Activated T-helper 17 cell treated with anti-CD3 and anti-CD28 coated beads, Interleukin-2, amount 50 U/mL, for 72 hours (primary cell): ENCODE data around the gene NUP210. TPM values are rescaled to one million over a fixed set of nuclear protein-coding genes. Genes with fewer than 3 reads are reported as not detected.

Source experiments
- ATAC-seq: fragments of 150-1000 bp; cut with Tn5 transposase; replicated peaks from 2 replicates; pipeline ENCODE4 v1.10.0; 2021; ENCODE audit warnings: mild to moderate bottlenecking, moderate library complexity
- H3K27ac Mint-ChIP-seq: one replicate; pipeline ENCODE4 v1.8.0; 2022; ENCODE audit warnings: mixed read lengths
- H3K27me3 Mint-ChIP-seq: one replicate; pipeline ENCODE4 v1.8.0; 2022; ENCODE audit warnings: mixed read lengths
- H3K36me3 Mint-ChIP-seq: one replicate; pipeline ENCODE4 v1.8.0; 2022; ENCODE audit warnings: low read depth, mild to moderate bottlenecking, mixed read lengths
- H3K4me1 Mint-ChIP-seq: one replicate; pipeline ENCODE4 v1.8.0; 2022; ENCODE audit warnings: mixed read lengths
- H3K4me3 Mint-ChIP-seq: one replicate; pipeline ENCODE4 v1.8.0; 2022; ENCODE audit warnings: mild to moderate bottlenecking, mixed read lengths
- H3K9me3 Mint-ChIP-seq: one replicate; pipeline ENCODE4 v1.8.0; 2022; ENCODE audit warnings: mixed read lengths
- total RNA-seq, 2 donors: library from RNA; stranded (reverse); gene quantifications; one replicate each; pipeline ENCODE4 v1.2.3, GENCODE V29; 2022

NUP210 gene
- total RNA-seq: 100 to 1,000 TPM in 1 of 2 donors, 10 to 100 TPM in 1; 86.9 to 146 TPM

GRCh38 chr3:13420045-13420830 lies at the start of gene NUP210:
NUP210 (minus strand) TSS chr3:13420322; CDS start chr3:13420226, 96 bp downstream.
- Mint-ChIP-seq H3K36me3 (peaks cover 43% of the 10 kb centered on the region), H3K27me3 (no peaks in the 10 kb centered on the region)
- peak; percentile 45 for ATAC-seq

DNA sequence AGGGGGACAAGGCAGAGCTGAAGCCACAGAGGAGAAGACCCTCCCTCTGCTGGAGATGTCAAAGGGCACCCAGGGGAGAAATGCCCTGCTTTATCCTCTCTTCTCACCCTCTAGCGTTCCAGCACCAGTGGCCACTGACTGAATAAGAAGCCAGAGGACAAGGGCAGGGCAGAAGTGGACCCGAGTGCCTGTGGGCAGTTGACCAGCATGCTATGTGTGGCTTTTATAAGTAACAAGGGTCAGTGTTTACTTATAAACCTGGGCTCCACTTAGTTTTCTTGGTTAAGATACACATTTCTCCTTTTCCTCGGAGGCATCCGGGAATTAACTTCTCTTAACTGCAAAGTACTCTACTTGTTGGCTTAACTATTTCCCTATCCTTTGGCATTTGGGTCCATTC lies 46.7 kb upstream of the NUP210 start:
- no peaks in the 10 kb centered on the region for H3K36me3 Mint-ChIP-seq
- H3K9me3 Mint-ChIP-seq: no peaks in the 10 kb centered on the region
- H3K4me1 Mint-ChIP-seq: no peaks in the 10 kb centered on the region
- no peak overlapping the region for H3K27ac Mint-ChIP-seq
- no peak for ATAC-seq
- no peak overlapping the region for H3K4me3 Mint-ChIP-seq
- peaks cover 8% of the 10 kb centered on the region for H3K27me3 Mint-ChIP-seq

More at GRCh38 chr3:13420045-13420830, at the start of gene NUP210:
- H3K4me1 Mint-ChIP-seq: peaks cover 28% of the 10 kb centered on the region
- H3K27ac Mint-ChIP-seq: peak within 1 kb of the TSS; percentile 90
- peak within 1 kb of the TSS; percentile 89 for H3K4me3 Mint-ChIP-seq
- no peaks in the 10 kb centered on the region for H3K9me3 Mint-ChIP-seq

GRCh38 chr3:13465236-13465873 lies 45.2 kb upstream of the NUP210 start:
- Mint-ChIP-seq H3K4me1 (no peaks in the 10 kb centered on the region), H3K36me3 (no peaks in the 10 kb centered on the region), H3K9me3 (no peaks in the 10 kb centered on the region), H3K4me3 (no peak overlapping the region), H3K27me3 (peaks cover 8% of the 10 kb centered on the region), H3K27ac (no peak overlapping the region)
- ATAC-seq: no peak

- ATAC-seq: no peak
These were observed 43.7 kb upstream of the NUP210 start for GRCh38 chr3:13463618-13464400.

GRCh38 chr3:13462822-13463221 lies 42.7 kb upstream of the NUP210 start:
- ATAC-seq: no peak

More at GRCh38 chr3:13463618-13464400, 43.7 kb upstream of the NUP210 start:
- no peaks in the 10 kb centered on the region for H3K36me3 Mint-ChIP-seq
- H3K9me3 Mint-ChIP-seq: no peaks in the 10 kb centered on the region
- H3K27ac Mint-ChIP-seq: no peak overlapping the region
- no peak overlapping the region for H3K4me3 Mint-ChIP-seq
- H3K4me1 Mint-ChIP-seq: no peaks in the 10 kb centered on the region
- peaks cover 8% of the 10 kb centered on the region for H3K27me3 Mint-ChIP-seq

DNA sequence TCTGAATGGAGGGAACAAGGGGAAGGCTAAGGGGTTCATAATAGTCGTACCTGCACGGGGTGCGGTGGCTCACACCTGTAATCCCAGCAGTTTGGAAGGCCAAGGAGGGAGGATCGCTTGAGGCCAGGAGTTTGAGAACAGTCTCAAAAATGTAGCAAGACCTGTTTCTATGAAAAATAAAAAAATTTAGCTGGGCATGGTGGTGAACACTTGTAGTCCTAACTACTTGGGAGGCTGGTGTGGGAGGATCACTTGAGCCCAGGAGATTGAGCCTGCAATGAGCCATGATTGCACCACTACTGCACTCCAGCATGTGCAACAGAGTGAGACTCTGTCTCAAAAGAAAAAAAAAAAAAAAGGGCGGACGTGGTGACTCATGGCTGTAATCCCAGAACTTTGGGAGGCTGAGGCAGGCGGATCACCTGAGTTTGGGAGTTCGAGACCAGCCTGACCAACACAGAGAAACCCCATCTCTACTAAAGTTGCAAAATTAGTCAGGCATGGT lies 42.1 kb upstream of the NUP210 start:
- H3K4me1 Mint-ChIP-seq: no peaks in the 10 kb centered on the region
- ATAC-seq: no peak
- H3K36me3 Mint-ChIP-seq: no peaks in the 10 kb centered on the region
- H3K27ac Mint-ChIP-seq: no peak overlapping the region
- H3K9me3 Mint-ChIP-seq: no peaks in the 10 kb centered on the region
- H3K4me3 Mint-ChIP-seq: no peak overlapping the region
- H3K27me3 Mint-ChIP-seq: peaks cover 8% of the 10 kb centered on the region

More at GRCh38 chr3:13462822-13463221, 42.7 kb upstream of the NUP210 start:
- H3K9me3 Mint-ChIP-seq: no peaks in the 10 kb centered on the region
- no peaks in the 10 kb centered on the region for H3K36me3 Mint-ChIP-seq
- no peak overlapping the region for H3K27ac Mint-ChIP-seq
- H3K27me3 Mint-ChIP-seq: peaks cover 8% of the 10 kb centered on the region
- H3K4me3 Mint-ChIP-seq: no peak overlapping the region
- H3K4me1 Mint-ChIP-seq: no peaks in the 10 kb centered on the region

- peaks cover 8% of the 10 kb centered on the region for H3K27me3 Mint-ChIP-seq
- no peaks in the 10 kb centered on the region for H3K9me3 Mint-ChIP-seq
- ATAC-seq: peak; percentile 88
- H3K27ac Mint-ChIP-seq: no peak overlapping the region
- no peaks in the 10 kb centered on the region for H3K4me1 Mint-ChIP-seq
- no peaks in the 10 kb centered on the region for H3K36me3 Mint-ChIP-seq
- no peak overlapping the region for H3K4me3 Mint-ChIP-seq
These were observed 41.3 kb upstream of the NUP210 start for GRCh38 chr3:13461169-13462124.

DNA sequence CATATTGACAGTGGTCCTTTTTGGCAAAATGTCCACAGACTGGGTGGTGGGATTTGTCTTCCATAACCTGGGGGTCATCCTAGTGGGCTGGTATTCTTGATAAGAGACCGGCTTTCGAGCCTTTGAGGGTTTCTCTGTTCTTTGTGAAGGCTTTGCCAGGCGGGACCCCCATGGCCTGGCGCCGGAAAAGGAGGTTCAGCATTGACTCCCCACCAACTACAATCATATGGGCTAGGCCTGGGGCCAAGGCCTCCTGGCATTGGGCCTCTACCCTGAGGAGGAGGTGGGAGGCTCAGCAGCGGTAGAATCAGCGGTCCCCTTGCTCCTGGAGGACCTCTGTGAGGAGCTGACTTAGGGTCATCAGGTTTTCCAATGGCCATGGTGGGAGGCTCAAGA lies 40.2 kb upstream of the NUP210 start:
- no peak for ATAC-seq
- no peak overlapping the region for H3K4me3 Mint-ChIP-seq
- no peaks in the 10 kb centered on the region for H3K36me3 Mint-ChIP-seq
- H3K4me1 Mint-ChIP-seq: no peaks in the 10 kb centered on the region
- no peaks in the 10 kb centered on the region for H3K9me3 Mint-ChIP-seq
- H3K27ac Mint-ChIP-seq: no peak overlapping the region
- peaks cover 8% of the 10 kb centered on the region for H3K27me3 Mint-ChIP-seq

DNA sequence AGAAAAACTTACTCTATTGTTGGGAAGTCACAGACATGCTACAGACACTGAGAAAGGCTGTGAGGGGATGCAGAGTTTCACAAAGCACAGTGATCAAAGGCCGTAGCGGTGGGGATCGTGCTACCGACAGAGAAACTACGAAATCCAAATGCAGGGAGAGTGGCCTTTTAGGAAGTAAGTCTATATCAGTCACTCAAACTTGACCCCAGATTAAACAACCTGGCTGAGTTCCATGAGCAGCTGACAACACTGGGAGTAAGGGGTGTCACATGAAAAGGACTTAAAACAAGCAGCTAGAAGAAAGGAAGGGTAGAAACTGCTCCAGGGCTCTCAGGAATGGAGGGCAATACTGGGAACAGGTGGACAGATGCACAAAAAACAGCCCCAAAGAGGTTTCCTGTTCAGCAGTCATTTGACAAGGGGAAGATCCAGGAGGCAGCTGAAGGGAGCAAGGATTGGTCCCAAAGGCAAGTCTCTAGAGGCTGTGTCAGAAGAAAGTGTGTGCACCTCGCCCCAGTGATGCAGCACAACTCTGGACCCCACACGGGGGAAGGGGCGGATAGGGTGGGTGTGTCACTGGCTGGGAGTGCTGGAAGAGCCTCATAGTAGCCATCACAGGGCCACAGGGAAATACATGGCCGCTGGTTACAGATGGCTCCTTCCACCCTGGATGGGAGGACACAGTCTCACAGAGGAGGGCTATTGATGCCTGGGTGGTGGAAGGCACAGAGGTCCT lies 39.7 kb upstream of the NUP210 start:
- ATAC-seq: no peak
- Mint-ChIP-seq H3K4me1 (no peaks in the 10 kb centered on the region), H3K27ac (no peak overlapping the region), H3K36me3 (no peaks in the 10 kb centered on the region), H3K4me3 (no peak overlapping the region), H3K27me3 (peaks cover 5% of the 10 kb centered on the region), H3K9me3 (no peaks in the 10 kb centered on the region)

DNA sequence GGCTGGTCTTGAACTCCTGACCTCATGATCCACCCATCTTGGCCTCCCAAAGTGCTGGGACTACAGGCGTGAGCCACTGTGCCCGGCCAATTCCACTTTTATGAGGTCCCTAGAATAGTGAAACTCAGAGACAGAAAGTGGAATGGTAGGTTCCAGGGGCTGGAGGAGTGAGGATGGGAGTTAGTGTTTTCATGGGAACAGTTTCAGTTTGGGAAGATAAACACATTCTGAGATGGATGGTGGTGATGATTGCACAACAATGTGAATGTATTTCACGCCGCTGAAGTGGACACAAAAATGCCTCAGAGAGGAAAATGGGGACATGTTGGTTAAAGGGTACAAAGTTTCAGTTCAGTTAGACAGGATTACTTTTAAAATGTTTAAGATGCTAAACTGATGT lies 37.5 kb upstream of the NUP210 start:
- ATAC-seq: no peak
- Mint-ChIP-seq H3K4me3 (no peak overlapping the region), H3K27ac (no peak overlapping the region), H3K4me1 (no peaks in the 10 kb centered on the region), H3K9me3 (no peaks in the 10 kb centered on the region), H3K27me3 (no peaks in the 10 kb centered on the region), H3K36me3 (no peaks in the 10 kb centered on the region)

GRCh38 chr3:13455644-13456043 lies 35.5 kb upstream of the NUP210 start:
- Mint-ChIP-seq H3K36me3 (no peaks in the 10 kb centered on the region), H3K4me3 (no peak overlapping the region), H3K27me3 (no peaks in the 10 kb centered on the region), H3K9me3 (no peaks in the 10 kb centered on the region), H3K27ac (no peak overlapping the region), H3K4me1 (no peaks in the 10 kb centered on the region)
- no peak for ATAC-seq

GRCh38 chr3:13452490-13453335 lies 32.6 kb upstream of the NUP210 start:
- no peaks in the 10 kb centered on the region for H3K4me1 Mint-ChIP-seq
- H3K27me3 Mint-ChIP-seq: no peaks in the 10 kb centered on the region
- no peaks in the 10 kb centered on the region for H3K36me3 Mint-ChIP-seq
- no peaks in the 10 kb centered on the region for H3K9me3 Mint-ChIP-seq
- peak overlapping the region; percentile 90 for H3K4me3 Mint-ChIP-seq
- H3K27ac Mint-ChIP-seq: no peak overlapping the region
- ATAC-seq: peak; percentile 16
